ENCODE data around the gene FGF12. TPM values are rescaled to one million over a fixed set of nuclear protein-coding genes. Genes with fewer than 3 reads are reported as not detected.
A peak's percentile ranks its signal among the peaks of the same experiment; 100 is the strongest.

FGF12 gene
- total RNA-seq, 4 donors from 2014 or later = 1.0 to 4.4 (median 1.3) TPM; not detected in 1

DNA sequence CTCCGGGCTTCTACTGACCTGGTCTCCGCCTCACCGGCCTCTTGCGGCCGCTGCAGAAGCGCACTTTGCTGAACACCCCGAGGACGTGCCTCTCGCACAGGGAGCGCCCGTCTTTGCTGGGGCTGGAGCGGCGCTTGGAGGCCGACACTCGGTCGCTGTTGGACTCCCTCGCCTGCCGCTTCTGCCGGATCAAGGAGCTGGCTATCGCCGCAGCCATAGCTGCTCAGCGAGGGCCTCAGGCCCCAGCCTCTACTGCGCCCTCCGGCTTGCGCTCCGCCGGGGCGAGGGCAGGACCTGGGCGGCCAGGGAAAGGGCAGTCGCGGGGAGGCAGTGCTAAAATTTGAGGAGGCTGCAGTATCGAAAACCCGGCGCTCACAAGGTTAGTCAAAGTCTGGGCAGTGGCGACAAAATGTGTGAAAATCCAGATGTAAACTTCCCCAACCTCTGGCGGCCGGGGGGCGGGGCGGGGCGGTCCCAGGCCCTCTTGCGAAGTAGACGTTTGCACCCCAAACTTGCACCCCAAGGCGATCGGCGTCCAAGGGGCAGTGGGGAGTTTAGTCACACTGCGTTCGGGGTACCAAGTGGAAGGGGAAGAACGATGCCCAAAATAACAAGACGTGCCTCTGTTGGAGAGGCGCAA is 319.2 kb downstream of the FGF12 start:
- Histone ChIP-seq H3K9me3 (no peaks in the 10 kb centered on the region), H3K4me3 (peak overlapping the region; percentile 27 to 36), H3K36me3 (no peaks in the 10 kb centered on the region), H3K27me3 (no peaks in the 10 kb centered on the region), H3K4me1 (peaks cover 0 to 3% of the 10 kb centered on the region in 2 donors), H3K27ac (no peak overlapping the region)
- intact Hi-C loops (cut with DNase I; ENCODE audit: low total_unique reads) = no loop called here
- DNase-seq = peak in 1 of 2 donors; percentile 18
- no peak for TF ChIP-seq POLR2A (IDR thresholded peaks at IDR 0.05)
- TF ChIP-seq, protein P1, sequence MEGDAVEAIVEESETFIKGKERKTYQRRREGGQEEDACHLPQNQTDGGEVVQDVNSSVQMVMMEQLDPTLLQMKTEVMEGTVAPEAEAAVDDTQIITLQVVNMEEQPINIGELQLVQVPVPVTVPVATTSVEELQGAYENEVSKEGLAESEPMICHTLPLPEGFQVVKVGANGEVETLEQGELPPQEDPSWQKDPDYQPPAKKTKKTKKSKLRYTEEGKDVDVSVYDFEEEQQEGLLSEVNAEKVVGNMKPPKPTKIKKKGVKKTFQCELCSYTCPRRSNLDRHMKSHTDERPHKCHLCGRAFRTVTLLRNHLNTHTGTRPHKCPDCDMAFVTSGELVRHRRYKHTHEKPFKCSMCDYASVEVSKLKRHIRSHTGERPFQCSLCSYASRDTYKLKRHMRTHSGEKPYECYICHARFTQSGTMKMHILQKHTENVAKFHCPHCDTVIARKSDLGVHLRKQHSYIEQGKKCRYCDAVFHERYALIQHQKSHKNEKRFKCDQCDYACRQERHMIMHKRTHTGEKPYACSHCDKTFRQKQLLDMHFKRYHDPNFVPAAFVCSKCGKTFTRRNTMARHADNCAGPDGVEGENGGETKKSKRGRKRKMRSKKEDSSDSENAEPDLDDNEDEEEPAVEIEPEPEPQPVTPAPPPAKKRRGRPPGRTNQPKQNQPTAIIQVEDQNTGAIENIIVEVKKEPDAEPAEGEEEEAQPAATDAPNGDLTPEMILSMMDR (IDR thresholded peaks at IDR 0.05) = no peak

DNA sequence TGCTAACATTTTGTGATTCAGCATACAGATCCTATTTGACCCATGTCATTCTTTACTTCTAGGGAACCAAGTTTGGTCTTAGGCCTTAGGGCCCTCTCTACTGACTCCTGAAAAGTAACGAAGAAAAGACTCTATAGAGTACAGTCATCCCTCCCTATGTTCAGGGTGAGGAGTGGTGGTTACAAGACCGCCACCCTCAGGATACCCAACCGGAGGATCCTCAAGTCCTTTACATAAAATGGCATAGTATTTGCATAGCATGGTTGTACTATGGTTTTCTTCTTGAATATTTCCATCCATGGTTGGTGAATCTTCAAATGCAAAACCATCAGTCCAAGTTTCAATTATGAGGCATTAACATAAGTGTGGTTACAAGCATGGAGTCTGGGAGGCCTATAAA is 327.6 kb downstream of the FGF12 start:
- no peak for DNase-seq
- Histone ChIP-seq H3K27me3 (no peaks in the 10 kb centered on the region), H3K27ac (no peak overlapping the region), H3K4me3 (no peak overlapping the region), H3K36me3 (no peaks in the 10 kb centered on the region), H3K4me1 (no peaks in the 10 kb centered on the region), H3K9me3 (no peaks in the 10 kb centered on the region)
- intact Hi-C loops (cut with DNase I; ENCODE audit: low total_unique reads) = no loop called here
- no peak for TF ChIP-seq POLR2A (IDR thresholded peaks at IDR 0.05)
- TF ChIP-seq, protein P1 (IDR thresholded peaks at IDR 0.05) = no peak

DNA sequence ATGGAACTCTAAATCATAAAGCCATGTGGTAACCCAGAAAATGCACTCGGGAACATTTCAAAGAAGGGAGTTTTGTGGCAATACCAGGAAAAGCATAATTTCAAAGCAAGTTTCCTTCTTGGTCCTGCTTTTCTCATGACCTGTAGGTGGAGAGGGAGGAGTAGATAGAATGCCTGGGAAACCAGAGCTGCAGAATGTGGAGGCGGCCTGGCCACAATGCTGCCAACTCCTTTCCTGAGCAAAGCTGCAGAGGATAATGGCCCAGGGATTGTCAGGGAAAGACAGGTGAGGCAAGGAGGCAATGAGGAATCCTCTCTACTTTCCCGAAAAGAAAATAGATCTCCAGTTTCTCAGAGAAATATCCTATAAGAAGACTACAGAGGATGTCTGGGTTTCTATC is 330.3 kb downstream of the FGF12 start:
- Histone ChIP-seq H3K4me3 (no peak overlapping the region), H3K27ac (no peak overlapping the region), H3K27me3 (no peaks in the 10 kb centered on the region), H3K9me3 (no peaks in the 10 kb centered on the region), H3K4me1 (no peaks in the 10 kb centered on the region), H3K36me3 (no peaks in the 10 kb centered on the region)
- no peak for DNase-seq
- intact Hi-C loops (cut with DNase I; ENCODE audit: low total_unique reads) = no loop called here
- TF ChIP-seq, protein P1 (IDR thresholded peaks at IDR 0.05) = no peak

DNA sequence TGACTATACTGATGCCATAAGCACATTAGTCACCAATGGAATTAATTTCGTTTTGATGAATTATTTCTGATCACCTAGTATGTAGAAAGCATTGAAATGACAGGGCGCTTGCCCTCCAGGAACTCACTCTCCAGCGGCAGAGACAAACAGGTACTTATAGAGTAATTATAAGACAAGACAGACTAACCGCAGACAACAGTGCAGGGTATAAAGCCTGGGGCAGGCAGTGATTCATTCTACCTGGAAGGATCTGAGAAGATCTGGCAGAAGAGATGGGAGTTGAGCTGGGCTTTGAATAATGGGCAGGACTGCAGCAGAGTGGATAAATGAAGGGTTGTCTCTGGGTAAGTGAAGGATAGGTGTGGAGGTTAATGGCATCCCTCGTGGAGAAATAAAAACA is 331.8 kb downstream of the FGF12 start:
- no peak for TF ChIP-seq POLR2A (IDR thresholded peaks at IDR 0.05)
- TF ChIP-seq, protein P1 (IDR thresholded peaks at IDR 0.05) = no peak
- H3K9me3 ChIP-seq = no peaks in the 10 kb centered on the region
- no peak for DNase-seq
- intact Hi-C loops (cut with DNase I; ENCODE audit: low total_unique reads) = no loop called here
- no peaks in the 10 kb centered on the region for H3K27me3 ChIP-seq
- H3K4me1 ChIP-seq = no peaks in the 10 kb centered on the region
- H3K36me3 ChIP-seq = no peaks in the 10 kb centered on the region
- no peak overlapping the region for H3K4me3 ChIP-seq
- no peak overlapping the region for H3K27ac ChIP-seq

DNA sequence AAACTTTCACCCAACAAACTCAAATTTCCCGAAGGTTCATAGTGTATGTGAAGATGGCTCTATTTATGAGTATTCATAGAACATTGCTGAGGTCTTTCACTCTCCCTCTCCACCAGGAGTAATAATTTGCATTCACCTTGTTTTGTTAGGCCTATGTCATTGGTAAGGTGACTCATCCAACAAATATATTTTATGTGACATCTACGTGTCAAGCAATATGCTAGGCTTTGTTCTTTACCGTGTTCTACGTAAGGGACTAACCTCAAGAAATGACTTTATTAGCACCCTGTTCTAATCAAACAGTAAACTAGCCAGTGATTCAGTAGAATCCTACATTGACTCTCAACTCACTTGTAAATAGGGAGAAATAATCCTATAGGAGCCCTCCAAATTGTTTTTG is 334.4 kb downstream of the FGF12 start:
- no peak for DNase-seq
- Histone ChIP-seq H3K9me3 (no peaks in the 10 kb centered on the region), H3K4me1 (no peaks in the 10 kb centered on the region), H3K27ac (no peak overlapping the region), H3K36me3 (no peaks in the 10 kb centered on the region), H3K4me3 (no peak overlapping the region), H3K27me3 (no peaks in the 10 kb centered on the region)
- TF ChIP-seq, protein P1 (IDR thresholded peaks at IDR 0.05) = no peak
- intact Hi-C loops (cut with DNase I; ENCODE audit: low total_unique reads) = no loop called here
